Astrocyte (in vitro differentiated cells and primary cell): ENCODE results near the gene UBQLNL.

Experiments used
- CTCF ChIP-seq: IDR thresholded peaks from 2 replicates; pipeline ENCODE4 v1.5.1; 2011; ENCODE audit warnings: low read depth, mild to moderate bottlenecking, inconsistent platforms, low read length, moderate library complexity; ENCODE audit not compliant: insufficient read depth
- EZH2 ChIP-seq: IDR thresholded peaks from 2 replicates; pipeline ENCODE4 v1.6.1; 2012; ENCODE audit warnings: mild to moderate bottlenecking, low read length, inconsistent platforms; ENCODE audit not compliant: insufficient read depth

GRCh38 chr11:5524756-5525155 is 8.3 kb upstream of the UBQLNL start:
- TF ChIP-seq CTCF (no peak), EZH2 (no peak)
